CD14-positive monocyte (primary cell): ENCODE measurements around the gene NPEPL1. TPM values are rescaled to one million over a fixed set of nuclear protein-coding genes. Genes with fewer than 3 reads are reported as not detected.
A peak's percentile ranks its signal among the peaks of the same experiment; 100 is the strongest.

Source experiments
- DNase-seq, 3 donors: peaks; one replicate each; pipeline ENCODE4 v3.0.0-alpha.2; 2011 to 2022
- H2AFZ ChIP-seq: 2 replicates; pipeline ENCODE4 v1.6.0; 2012; ENCODE audit warnings: mild to moderate bottlenecking, low read depth, low read length, inconsistent platforms; ENCODE audit not compliant: insufficient read depth, poor library complexity, severe bottlenecking
- H3K27ac ChIP-seq, 2 donors: 1 replicate in 1 of 2; 2 replicates in 1 of 2; pipeline ENCODE4 v1.5.1; 2012 to 2013; ENCODE audit warnings: low read length in 2 of 2, control low read depth in 1 of 2, inconsistent platforms in 1 of 2, low read depth in 1 of 2, mild to moderate bottlenecking in 1 of 2
- H3K27me3 ChIP-seq, 2 donors: one replicate each; pipeline versions ENCODE4 v1.6.0 to v1.6.1; 2011 to 2013; ENCODE audit warnings: low read length in 2 of 2; ENCODE audit not compliant: control insufficient read depth in 2 of 2, insufficient read depth in 2 of 2
- H3K36me3 ChIP-seq, 2 donors: replicated peaks in 1 of 2; 1 replicate in 1 of 2; 2 replicates in 1 of 2; pipeline versions ENCODE4 v1.5.1 to v1.6.1; 2012 to 2013; ENCODE audit warnings: low read length in 2 of 2, control low read depth in 1 of 2, inconsistent platforms in 1 of 2, mild to moderate bottlenecking in 1 of 2; ENCODE audit not compliant: insufficient read depth in 2 of 2, control insufficient read depth in 1 of 2
- H3K4me1 ChIP-seq, 2 donors: 1 replicate in 1 of 2; 2 replicates in 1 of 2; pipeline versions ENCODE4 v1.5.1 to v1.6.1; 2012 to 2013; ENCODE audit warnings: low read length in 2 of 2, control low read depth in 1 of 2, inconsistent platforms in 1 of 2, mild to moderate bottlenecking in 1 of 2, moderate library complexity in 1 of 2; ENCODE audit not compliant: insufficient read depth in 2 of 2, control insufficient read depth in 1 of 2
- H3K4me2 ChIP-seq: replicated peaks from 2 replicates; pipeline ENCODE3; 2012; ENCODE audit warnings: low read length, moderate library complexity, mild to moderate bottlenecking; ENCODE audit not compliant: poor library complexity, severe bottlenecking; ENCODE audit errors: extremely low read depth
- H3K4me3 ChIP-seq, 3 experiments: fragments of 200-600 bp in 1 of 3; sonication (generic) in 1 of 3; replicated peaks in 1 of 3; 1 replicate in 2 of 3; 2 replicates in 1 of 3; pipeline ENCODE4 v1.5.1; 2011 to 2013; ENCODE audit warnings: low read length in 3 of 3, mild to moderate bottlenecking in 3 of 3, control low read depth in 2 of 3, low read depth in 2 of 3, inconsistent platforms in 1 of 3, moderate library complexity in 1 of 3
- H3K79me2 ChIP-seq: 2 replicates; pipeline ENCODE4 v1.6.0; 2012; ENCODE audit warnings: mild to moderate bottlenecking, control low read depth, inconsistent platforms, low read length, moderate library complexity; ENCODE audit not compliant: insufficient read depth
- H3K9ac ChIP-seq: 2 replicates; pipeline ENCODE4 v1.6.0; 2017; ENCODE audit warnings: low read length, mild to moderate bottlenecking; ENCODE audit not compliant: insufficient read depth, poor library complexity, severe bottlenecking
- H3K9me3 ChIP-seq, 2 donors: replicated peaks in 1 of 2; 1 replicate in 1 of 2; 2 replicates in 1 of 2; pipeline versions ENCODE4 v1.5.1 to v1.6.1; 2012 to 2013; ENCODE audit warnings: low read length in 2 of 2, control low read depth in 1 of 2; ENCODE audit not compliant: control insufficient read depth in 1 of 2, insufficient read depth in 1 of 2
- H4K20me1 ChIP-seq: 2 replicates; pipeline ENCODE4 v1.6.0; 2012; ENCODE audit warnings: mild to moderate bottlenecking, low read length, control low read depth, moderate library complexity; ENCODE audit not compliant: insufficient read depth
- H3K27ac Mint-ChIP-seq, 7 donors: one replicate each; pipeline ENCODE4 v1.8.0; 2020; ENCODE audit warnings: mild to moderate bottlenecking in 7 of 7, mixed read lengths in 7 of 7, moderate library complexity in 6 of 7, inconsistent platforms in 2 of 7
- H3K27me3 Mint-ChIP-seq, 3 donors: one replicate each; pipeline ENCODE4 v1.8.0; 2021 to 2022; ENCODE audit warnings: low read depth in 3 of 3, mild to moderate bottlenecking in 3 of 3, mixed read lengths in 3 of 3, moderate library complexity in 3 of 3, inconsistent platforms in 1 of 3
- H3K36me3 Mint-ChIP-seq, 2 donors: one replicate each; pipeline ENCODE4 v1.8.0; 2020; ENCODE audit warnings: mixed read lengths in 2 of 2, inconsistent platforms in 1 of 2, mild to moderate bottlenecking in 1 of 2
- H3K4me1 Mint-ChIP-seq: one replicate; pipeline ENCODE4 v1.8.0; 2020; ENCODE audit warnings: mild to moderate bottlenecking, mixed read lengths
- H3K4me3 Mint-ChIP-seq, 2 donors: one replicate each; pipeline ENCODE4 v1.8.0; 2020; ENCODE audit warnings: mild to moderate bottlenecking in 2 of 2, mixed read lengths in 2 of 2, moderate library complexity in 1 of 2
- H3K9me3 Mint-ChIP-seq, 7 donors: one replicate each; pipeline ENCODE4 v1.8.0; 2020 to 2022; ENCODE audit warnings: mixed read lengths in 7 of 7, mild to moderate bottlenecking in 6 of 7, moderate library complexity in 6 of 7, inconsistent platforms in 2 of 7
- CTCF ChIP-seq: fragments of 200-600 bp; IDR thresholded peaks from one replicate; pipeline ENCODE4 v1.8.0; 2022; ENCODE audit warnings: antibody characterized with exemption, mild to moderate bottlenecking
- WGBS: methylation state at CpG from one replicate; pipeline ENCODE4 v1.1.5; 2013; ENCODE audit warnings: missing lambda C conversion rate; ENCODE audit not compliant: insufficient coverage; 5-methylcytosine and 5-hydroxymethylcytosine counted together
- intact Hi-C, 2 donors: fragments of 100-400 bp; cut with micrococcal nuclease; formaldehyde crosslinking; loops; one replicate each; pipeline versions ENCODE4 v1.15.0 to v1.15.1; 2023
- polyA plus RNA-seq, 3 donors: library from polyadenylated mRNA; depleted of rRNA in 1 of 3; unstranded in 2 of 3; stranded (reverse) in 1 of 3; fragments of 300-500 nt in 2 of 3; fragments of >200 nt in 1 of 3; fragmentation: Illumina TruSeq in 2 of 3; gene quantifications; 1 replicate in 2 of 3; 2 replicates in 1 of 3; pipeline ENCODE4 v1.2.3, GENCODE V29; 2012 to 2021

NPEPL1 gene
- polyA plus RNA-seq, 3 donors, result 37.6 to 109 (median 39.6) TPM

GRCh38 chr20:58690396-58691135, 2.0 kb upstream of the NPEPL1 start:
- H3K9ac ChIP-seq, result peak overlapping the region; percentile 94
- H3K27ac ChIP-seq, result peak overlapping the region; percentile 99
- Mint-ChIP-seq H3K4me3 (peak overlapping the region; percentile 4 to 25), H3K27me3 (peaks cover 0 to 4% (median 2%) of the 10 kb centered on the region in 3 donors), H3K27ac (peak overlapping the region; percentile 88 to 99 (median 99)), H3K4me1 (peaks cover 34% of the 10 kb centered on the region), H3K9me3 (peaks cover 0 to 3% (median 0%) of the 10 kb centered on the region in 7 donors), H3K36me3 (peaks cover 13 to 14% of the 10 kb centered on the region in 2 donors)
- H3K4me2 ChIP-seq, result peak overlapping the region; percentile 54
- H3K9me3 ChIP-seq, result no peaks in the 10 kb centered on the region
- peak in 2 of 3 donors; percentile 13 to 21 for DNase-seq
- H3K4me3 ChIP-seq, result peak overlapping the region in 1 of 3 experiments; percentile 58
- intact Hi-C loops, result loop anchor here in 1 of 2 donors (5.0 kb wide), 1 partner anchor 453 kb away; no protein-coding TSS in a partner anchor
- H3K36me3 ChIP-seq, result peaks cover 5 to 17% of the 10 kb centered on the region in 2 donors
- H3K79me2 ChIP-seq, result peaks cover 19% of the 10 kb centered on the region
- WGBS, result 2% methylated on average over 4 of the region's 7 CpGs
- H3K4me1 ChIP-seq, result peaks cover 47 to 61% of the 10 kb centered on the region in 2 donors
- no peaks in the 10 kb centered on the region for H4K20me1 ChIP-seq
- peak overlapping the region; percentile 74 for H2AFZ ChIP-seq
- H3K27me3 ChIP-seq, result no peaks in the 10 kb centered on the region
- TF ChIP-seq CTCF, result no peak

- H2AFZ ChIP-seq, result peak overlapping the region; percentile 74
- H3K36me3 Mint-ChIP-seq, result peaks cover 7 to 8% of the 10 kb centered on the region in 2 donors
- 29% methylated on average over 28 of the region's 31 CpGs for WGBS
- H3K9me3 Mint-ChIP-seq, result no peaks in the 10 kb centered on the region
- intact Hi-C loops, result loop anchor here (2.0 to 5.0 kb wide), 2 partner anchors 39 to 455 kb away; no protein-coding TSS in a partner anchor
- peaks cover 47 to 61% of the 10 kb centered on the region in 2 donors for H3K4me1 ChIP-seq
- peak overlapping the region; percentile 94 for H3K9ac ChIP-seq
- peak overlapping the region; percentile 99 for H3K27ac Mint-ChIP-seq
- H4K20me1 ChIP-seq, result no peaks in the 10 kb centered on the region
- H3K4me3 Mint-ChIP-seq, result peak overlapping the region; percentile 72 to 84
- H3K27me3 ChIP-seq, result no peaks in the 10 kb centered on the region
- H3K27me3 Mint-ChIP-seq, result peaks cover 0 to 4% (median 2%) of the 10 kb centered on the region in 3 donors
- H3K79me2 ChIP-seq, result peaks cover 19% of the 10 kb centered on the region
- peak; percentile 93 to 94 (median 93) for DNase-seq
- H3K27ac ChIP-seq, result peak overlapping the region; percentile 99
- peak; percentile 20 for TF ChIP-seq CTCF
- H3K36me3 ChIP-seq, result peaks cover 19 to 25% of the 10 kb centered on the region in 2 donors
- H3K4me2 ChIP-seq, result peak overlapping the region; percentile 54
- H3K9me3 ChIP-seq, result no peaks in the 10 kb centered on the region
- H3K4me3 ChIP-seq, result peak overlapping the region in 2 of 3 experiments; percentile 20 to 58
- peaks cover 34% of the 10 kb centered on the region for H3K4me1 Mint-ChIP-seq
Observed at GRCh38 chr20:58691773-58692578, 624 bp upstream of the NPEPL1 start.
